H9 (cell line): ENCODE results near the gene ADAMTS2. TPM values are rescaled to one million over a fixed set of nuclear protein-coding genes. Genes with fewer than 3 reads are reported as not detected.

Experiments used
- DNase-seq: peaks from one replicate; pipeline ENCODE4 v3.0.0-alpha.2; 2017
- H2AFZ ChIP-seq: one replicate; pipeline ENCODE4 v1.6.1; 2013; ENCODE audit warnings: mild to moderate bottlenecking, low read length, control low read depth, moderate library complexity
- H2AK5ac ChIP-seq: 2 replicates; pipeline ENCODE4 v1.6.1; 2013; ENCODE audit warnings: low read length, control low read depth, mixed read lengths; ENCODE audit not compliant: insufficient read length
- H2BK120ac ChIP-seq: one replicate; pipeline ENCODE4 v1.6.1; 2013; ENCODE audit warnings: low read depth, mild to moderate bottlenecking, low read length, control low read depth, inconsistent platforms; ENCODE audit not compliant: poor library complexity, severe bottlenecking
- H2BK12ac ChIP-seq: 2 replicates; pipeline ENCODE4 v1.6.1; 2013; ENCODE audit warnings: low read length, control low read depth, mixed read lengths, low read depth; ENCODE audit not compliant: insufficient read length
- H2BK15ac ChIP-seq: 2 replicates; pipeline ENCODE4 v1.6.1; 2013; ENCODE audit warnings: low read depth, low read length, control low read depth
- H2BK20ac ChIP-seq: one replicate; pipeline ENCODE4 v1.6.1; 2013; ENCODE audit warnings: low read depth, mild to moderate bottlenecking, low read length, control low read depth, inconsistent platforms; ENCODE audit not compliant: poor library complexity, severe bottlenecking
- H2BK5ac ChIP-seq: 2 replicates; pipeline ENCODE4 v1.6.1; 2013; ENCODE audit warnings: low read length, control low read depth, mixed read lengths; ENCODE audit not compliant: insufficient read length
- H3K14ac ChIP-seq: 2 replicates; pipeline ENCODE4 v1.6.1; 2013; ENCODE audit warnings: low read length, control low read depth; ENCODE audit not compliant: insufficient read depth
- H3K18ac ChIP-seq: 2 replicates; pipeline ENCODE4 v1.6.1; 2013; ENCODE audit warnings: low read depth, mild to moderate bottlenecking, mixed read lengths, low read length, control low read depth; ENCODE audit not compliant: insufficient read length
- H3K23ac ChIP-seq: 2 replicates; pipeline ENCODE4 v1.6.1; 2013; ENCODE audit warnings: low read length, control low read depth, mixed read lengths, low read depth; ENCODE audit not compliant: insufficient read length
- H3K23me2 ChIP-seq: 2 replicates; pipeline ENCODE4 v1.6.1; 2013; ENCODE audit warnings: low read depth, mild to moderate bottlenecking, mixed read lengths, low read length, control low read depth; ENCODE audit not compliant: insufficient read length, poor library complexity, severe bottlenecking
- H3K27ac ChIP-seq: 2 replicates; pipeline ENCODE4 v1.5.1; 2013; ENCODE audit warnings: low read length, control low read depth, mixed read lengths, low read depth; ENCODE audit not compliant: insufficient read length
- H3K27me3 ChIP-seq: 2 replicates; pipeline ENCODE4 v1.6.1; 2013; ENCODE audit warnings: low read length, control low read depth, inconsistent platforms; ENCODE audit not compliant: insufficient read depth
- H3K4ac ChIP-seq: 2 replicates; pipeline ENCODE4 v1.6.1; 2013; ENCODE audit warnings: low read depth, mild to moderate bottlenecking, control low read depth, inconsistent platforms, low read length, moderate library complexity
- H3K4me1 ChIP-seq: 2 replicates; pipeline ENCODE4 v1.6.1; 2013; ENCODE audit warnings: low read length, control low read depth, inconsistent platforms; ENCODE audit not compliant: insufficient read depth
- H3K4me2 ChIP-seq: 2 replicates; pipeline ENCODE4 v1.6.1; 2013; ENCODE audit warnings: low read length, control low read depth, mixed read lengths; ENCODE audit not compliant: insufficient read length, insufficient read depth
- H3K56ac ChIP-seq: 2 replicates; pipeline ENCODE4 v1.6.1; 2013; ENCODE audit warnings: low read depth, mild to moderate bottlenecking, mixed read lengths, low read length, control low read depth; ENCODE audit not compliant: insufficient read length
- H3K79me1 ChIP-seq: 2 replicates; pipeline ENCODE4 v1.6.1; 2013; ENCODE audit warnings: low read depth, mild to moderate bottlenecking, moderate library complexity, low read length, control low read depth, inconsistent platforms; ENCODE audit not compliant: insufficient read depth, poor library complexity, severe bottlenecking
- H3K79me2 ChIP-seq: 2 replicates; pipeline ENCODE4 v1.6.1; 2013; ENCODE audit warnings: low read length, control low read depth, inconsistent platforms; ENCODE audit not compliant: insufficient read depth
- H3K9ac ChIP-seq: 2 replicates; pipeline ENCODE4 v1.6.1; 2013; ENCODE audit warnings: low read length, control low read depth, mixed read lengths; ENCODE audit not compliant: insufficient read length; ENCODE audit errors: extremely low read depth
- H3K9me3 ChIP-seq: one replicate; pipeline ENCODE4 v1.6.1; 2013; ENCODE audit warnings: low read depth, low read length, inconsistent platforms; ENCODE audit not compliant: control insufficient read depth
- H3T11ph ChIP-seq: one replicate; pipeline ENCODE4 v1.6.1; 2013; ENCODE audit warnings: mild to moderate bottlenecking, low read length, control low read depth, inconsistent platforms
- H4K20me1 ChIP-seq: one replicate; pipeline ENCODE4 v1.6.1; 2013; ENCODE audit not compliant: control insufficient read depth, insufficient read length, insufficient read depth
- H4K5ac ChIP-seq: 2 replicates; pipeline ENCODE4 v1.6.1; 2013; ENCODE audit warnings: low read depth, mild to moderate bottlenecking, mixed read lengths, low read length, control low read depth; ENCODE audit not compliant: insufficient read length
- H4K8ac ChIP-seq: replicated peaks from 2 replicates; pipeline ENCODE4 v1.6.1; 2013; ENCODE audit warnings: low read length, control low read depth, mixed read lengths, low read depth; ENCODE audit not compliant: insufficient read length
- H4K91ac ChIP-seq: 2 replicates; pipeline ENCODE4 v1.6.1; 2013; ENCODE audit warnings: low read depth, mild to moderate bottlenecking, moderate library complexity, mixed read lengths, low read length, control low read depth; ENCODE audit not compliant: insufficient read length
- H3K27ac Mint-ChIP-seq, 3 experiments: 2 replicates in 2 of 3; 3 replicates in 1 of 3; pipeline ENCODE4 v1.8.0; 2020 to 2021; ENCODE audit warnings: mixed read lengths in 3 of 3, mild to moderate bottlenecking in 1 of 3, moderate library complexity in 1 of 3
- H3K27me3 Mint-ChIP-seq: 2 replicates; pipeline ENCODE4 v1.8.0; 2021; ENCODE audit warnings: low read depth, mild to moderate bottlenecking, moderate library complexity, mixed read lengths
- H3K36me3 Mint-ChIP-seq, 3 experiments: 2 replicates in 2 of 3; 3 replicates in 1 of 3; pipeline ENCODE4 v1.8.0; 2020 to 2021; ENCODE audit warnings: low read depth in 3 of 3, mixed read lengths in 3 of 3; ENCODE audit not compliant: insufficient read depth in 1 of 3
- H3K4me1 Mint-ChIP-seq, 2 experiments: 2 replicates each; pipeline ENCODE4 v1.8.0; 2020; ENCODE audit warnings: mixed read lengths in 2 of 2
- H3K4me3 Mint-ChIP-seq, 2 experiments: 2 replicates in 1 of 2; 3 replicates in 1 of 2; pipeline ENCODE4 v1.8.0; 2020 to 2021; ENCODE audit warnings: mild to moderate bottlenecking in 2 of 2, mixed read lengths in 2 of 2, moderate library complexity in 1 of 2
- H3K9me3 Mint-ChIP-seq, 2 experiments: 2 replicates in 1 of 2; 3 replicates in 1 of 2; pipeline ENCODE4 v1.8.0; 2020; ENCODE audit warnings: mild to moderate bottlenecking in 2 of 2, mixed read lengths in 2 of 2, moderate library complexity in 1 of 2
- WGBS: extraction: QIAGEN DNeasy Blood & Tissue Kit; methylation state at CpG from one replicate; pipeline ENCODE4 v1.1.7; 2013; ENCODE audit warnings: missing lambda C conversion rate, low lambda C conversion rate, mixed read lengths; ENCODE audit not compliant: insufficient read length; ENCODE audit errors: extremely low coverage; 5-methylcytosine and 5-hydroxymethylcytosine counted together
- total RNA-seq: library from RNA; stranded (reverse); gene quantifications from 2 replicates; pipeline ENCODE4 v1.2.1, GENCODE V29; 2021
- TF ChIP-seq, protein P1 (sequence below): fragments of 200-600 bp; sonication (generic); conservative IDR thresholded peaks from 3 replicates; pipeline ENCODE4 v1.8.0; 2021; ENCODE audit warnings: antibody characterized with exemption, mild to moderate bottlenecking

The ADAMTS2 gene
- total RNA-seq, 1 experiment from 2014 or later: 5.4 TPM

- H3K9me3 ChIP-seq: no peaks in the 10 kb centered on the region
- no peak for DNase-seq
- no peaks in the 10 kb centered on the region for H3K9me3 Mint-ChIP-seq
- H4K8ac ChIP-seq: no peak overlapping the region
- H2BK15ac ChIP-seq: no peak overlapping the region
- H2BK20ac ChIP-seq: no peak overlapping the region
- H3K4ac ChIP-seq: no peak overlapping the region
- no peak overlapping the region for H4K91ac ChIP-seq
- H3K4me2 ChIP-seq: no peak overlapping the region
- H3K9ac ChIP-seq: no peak overlapping the region
- H4K20me1 ChIP-seq: no peaks in the 10 kb centered on the region
- H2BK5ac ChIP-seq: no peak overlapping the region
- no peaks in the 10 kb centered on the region for H3K27me3 ChIP-seq
- no peak overlapping the region for H3K27ac Mint-ChIP-seq
- TF ChIP-seq, protein P1, sequence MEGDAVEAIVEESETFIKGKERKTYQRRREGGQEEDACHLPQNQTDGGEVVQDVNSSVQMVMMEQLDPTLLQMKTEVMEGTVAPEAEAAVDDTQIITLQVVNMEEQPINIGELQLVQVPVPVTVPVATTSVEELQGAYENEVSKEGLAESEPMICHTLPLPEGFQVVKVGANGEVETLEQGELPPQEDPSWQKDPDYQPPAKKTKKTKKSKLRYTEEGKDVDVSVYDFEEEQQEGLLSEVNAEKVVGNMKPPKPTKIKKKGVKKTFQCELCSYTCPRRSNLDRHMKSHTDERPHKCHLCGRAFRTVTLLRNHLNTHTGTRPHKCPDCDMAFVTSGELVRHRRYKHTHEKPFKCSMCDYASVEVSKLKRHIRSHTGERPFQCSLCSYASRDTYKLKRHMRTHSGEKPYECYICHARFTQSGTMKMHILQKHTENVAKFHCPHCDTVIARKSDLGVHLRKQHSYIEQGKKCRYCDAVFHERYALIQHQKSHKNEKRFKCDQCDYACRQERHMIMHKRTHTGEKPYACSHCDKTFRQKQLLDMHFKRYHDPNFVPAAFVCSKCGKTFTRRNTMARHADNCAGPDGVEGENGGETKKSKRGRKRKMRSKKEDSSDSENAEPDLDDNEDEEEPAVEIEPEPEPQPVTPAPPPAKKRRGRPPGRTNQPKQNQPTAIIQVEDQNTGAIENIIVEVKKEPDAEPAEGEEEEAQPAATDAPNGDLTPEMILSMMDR: no peak
- H3K79me2 ChIP-seq: no peaks in the 10 kb centered on the region
- no peak overlapping the region for H3K23ac ChIP-seq
- no peak overlapping the region for H3K4me3 Mint-ChIP-seq
- no CpG with 5 or more reads among the region's 21 CpGs for WGBS
- no peak overlapping the region for H2AFZ ChIP-seq
- H3T11ph ChIP-seq: no peak overlapping the region
- no peak overlapping the region for H4K5ac ChIP-seq
- H3K79me1 ChIP-seq: no peaks in the 10 kb centered on the region
- no peak overlapping the region for H2AK5ac ChIP-seq
- H3K4me1 Mint-ChIP-seq: peaks cover 7 to 11% of the 10 kb centered on the region in 2 experiments
- H3K27ac ChIP-seq: no peak overlapping the region
- no peaks in the 10 kb centered on the region for H3K4me1 ChIP-seq
- no peaks in the 10 kb centered on the region for H3K36me3 Mint-ChIP-seq
- no peak overlapping the region for H2BK120ac ChIP-seq
- H3K27me3 Mint-ChIP-seq: no peaks in the 10 kb centered on the region
- H3K56ac ChIP-seq: no peak overlapping the region
- no peak overlapping the region; the same call in 1 of the 2 replicates for H3K14ac ChIP-seq
- no peaks in the 10 kb centered on the region for H3K23me2 ChIP-seq
- no peak overlapping the region for H3K18ac ChIP-seq
- H2BK12ac ChIP-seq: no peak overlapping the region
These were observed 140.7 kb downstream of the ADAMTS2 start for GRCh38 chr5:179204572-179204971.
